GM18499 (cell line): ENCODE results near the gene PPOX.

Source experiments
- ATAC-seq: cut with Tn5 transposase; IDR thresholded peaks from one replicate; pipeline ENCODE4 v1.9.1; 2021; ENCODE audit warnings: moderate number of reproducible peaks; ENCODE audit not compliant: insufficient read depth, unreplicated experiment

Gene PPOX

GRCh38 chr1:161173711-161174110 lies 7.5 kb downstream of the PPOX start:
- ATAC-seq, result no peak

GRCh38 chr1:161174911-161175310 lies 8.7 kb downstream of the PPOX start:
- ATAC-seq, result no peak

- ATAC-seq, result no peak
Observed at GRCh38 chr1:161175771-161176453, 9.7 kb downstream of the PPOX start.

- ATAC-seq, result no peak
Observed at GRCh38 chr1:161176468-161177111, 10.4 kb downstream of the PPOX start.

- no peak for ATAC-seq
Observed at GRCh38 chr1:161177112-161177935, 11.1 kb downstream of the PPOX start, which contains the start of gene B4GALT3. Gene B4GALT3, minus strand, starts transcription at chr1:161177507. Its CDS starts 1,447 bp downstream, at chr1:161176060.

GRCh38 chr1:161177936-161178244 lies 11.7 kb downstream of the PPOX start:
- ATAC-seq, result no peak

- no peak for ATAC-seq
Observed at GRCh38 chr1:161179698-161180097, 13.5 kb downstream of the PPOX start.

GRCh38 chr1:161180639-161181038 lies 14.4 kb downstream of the PPOX start:
- ATAC-seq, result no peak

- peak; percentile 41 for ATAC-seq
Observed at GRCh38 chr1:161182214-161182613, 16.0 kb downstream of the PPOX start.

- ATAC-seq, result peak; percentile 50
Observed at GRCh38 chr1:161185282-161185682, 19.1 kb downstream of the PPOX start.

- peak; percentile 23 for ATAC-seq
Observed at GRCh38 chr1:161185732-161186311, 19.6 kb downstream of the PPOX start.

GRCh38 chr1:161187311-161187710 lies 21.1 kb downstream of the PPOX start:
- ATAC-seq, result no peak

- ATAC-seq, result no peak
Observed at GRCh38 chr1:161188381-161188780, 22.2 kb downstream of the PPOX start.

GRCh38 chr1:161189036-161189435 lies 22.8 kb downstream of the PPOX start:
- ATAC-seq, result no peak

- no peak for ATAC-seq
Observed at GRCh38 chr1:161190962-161191521, 24.8 kb downstream of the PPOX start.

- ATAC-seq, result no peak
Observed at GRCh38 chr1:161191971-161192370, 25.7 kb downstream of the PPOX start.

- ATAC-seq, result no peak
Observed at GRCh38 chr1:161192476-161193465, 26.5 kb downstream of the PPOX start.

GRCh38 chr1:161193561-161194235 lies 27.5 kb downstream of the PPOX start:
- no peak for ATAC-seq

- ATAC-seq, result no peak
Observed at GRCh38 chr1:161195171-161195570, 28.9 kb downstream of the PPOX start.
